HTERT RPE-1 (cell line): Measurements from ENCODE around the gene CDC34.

ENCODE experiments used
- in situ Hi-C: fragments of 300-500 bp; cut with MboI; formaldehyde crosslinking; loops from 4 replicates; pipeline ENCODE4 v1.14.3; 2020; ENCODE audit warnings: low sequenced_read_pairs

CDC34 gene

DNA sequence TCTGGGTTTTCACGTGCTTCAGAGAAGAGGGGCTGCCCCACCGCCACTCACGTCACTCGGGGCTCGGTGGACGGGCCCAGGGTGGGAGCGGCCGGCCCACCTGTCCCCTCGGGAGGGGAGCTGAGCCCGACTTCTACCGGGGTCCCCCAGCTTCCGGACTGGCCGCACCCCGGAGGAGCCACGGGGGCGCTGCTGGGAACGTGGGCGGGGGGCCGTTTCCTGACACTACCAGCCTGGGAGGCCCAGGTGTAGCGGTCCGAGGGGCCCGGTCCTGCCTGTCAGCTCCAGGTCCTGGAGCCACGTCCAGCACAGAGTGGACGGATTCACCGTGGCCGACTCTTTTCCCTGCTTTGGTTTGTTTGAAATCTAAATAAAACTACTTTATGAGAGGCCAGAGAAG, 10.1 kb downstream of the CDC34 start:
- in situ Hi-C loops = no loop called here

DNA sequence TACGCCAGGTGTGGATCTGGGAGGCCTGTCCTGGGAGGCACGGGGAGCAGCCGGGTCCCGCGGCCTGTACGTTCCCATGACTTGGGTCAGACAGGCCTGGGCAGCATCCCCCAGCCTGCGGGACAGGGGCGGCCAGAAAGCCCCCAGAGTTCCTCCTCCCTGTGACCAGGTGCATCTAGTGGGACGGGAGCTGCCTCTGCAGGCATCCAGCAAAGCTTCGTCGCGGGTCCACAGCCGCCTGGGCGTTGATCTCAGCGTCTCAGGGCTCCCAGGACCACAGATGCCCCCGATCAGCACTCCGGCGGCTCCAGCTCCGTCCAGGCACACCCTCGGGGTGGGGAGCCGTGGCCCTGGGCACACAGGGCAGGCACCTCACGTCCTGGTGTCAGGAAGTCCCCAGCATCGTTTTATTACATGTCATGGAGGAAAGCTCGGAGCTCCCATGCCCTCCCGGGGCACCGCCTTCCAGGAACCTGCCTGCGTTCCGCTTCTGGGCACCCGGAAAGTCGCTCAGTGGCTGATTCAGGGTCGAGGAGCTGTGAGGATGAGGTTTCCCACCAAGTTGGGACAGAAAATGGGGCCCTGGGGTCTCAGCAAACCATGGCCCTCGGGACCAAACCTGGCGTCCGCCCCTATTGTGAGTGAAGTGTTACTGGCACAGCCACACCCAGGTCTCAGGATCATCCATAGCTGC, 10.8 kb downstream of the CDC34 start:
- in situ Hi-C loops = no loop called here

DNA sequence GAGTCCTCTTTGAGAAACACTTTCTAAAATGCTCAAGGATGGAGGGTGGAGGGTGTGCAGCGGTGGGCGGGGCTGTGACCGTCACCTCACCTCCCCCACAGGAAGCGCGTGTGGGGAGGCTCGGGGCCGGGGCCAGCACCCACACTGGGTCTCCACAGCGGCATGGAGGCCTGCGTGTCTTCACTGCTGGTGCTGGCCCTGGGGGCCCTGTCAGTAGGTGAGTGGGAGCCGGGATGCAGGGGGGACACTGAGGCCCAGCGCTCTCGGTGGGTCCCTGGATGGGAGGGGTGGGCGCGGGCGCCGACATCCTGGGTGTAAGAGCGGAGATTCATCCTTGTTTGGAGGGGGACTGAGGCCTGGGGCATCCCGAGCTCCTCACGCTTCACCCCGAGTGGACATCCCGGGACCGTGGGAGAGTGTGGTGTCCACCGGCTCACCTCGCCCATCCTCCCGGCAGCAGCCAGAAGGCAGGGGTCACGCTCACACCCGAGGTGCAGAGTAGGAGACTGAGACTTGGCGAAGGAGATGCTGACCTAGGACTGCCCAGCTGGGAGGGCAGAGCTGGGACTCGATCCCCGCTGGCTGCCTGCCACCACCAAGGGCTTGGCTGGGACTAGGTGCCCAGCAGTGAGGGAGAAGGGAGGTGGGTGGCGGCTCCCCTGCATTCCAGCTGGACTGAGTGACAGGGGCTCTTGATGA, 12.5 kb downstream of the CDC34 start, which contains the start of gene GZMM:
Gene GZMM (plus strand): TSS at position 144 of the 699 bp plus-strand sequence. CDS start 19 bp downstream, at position 163.
- in situ Hi-C loops = no loop called here

DNA sequence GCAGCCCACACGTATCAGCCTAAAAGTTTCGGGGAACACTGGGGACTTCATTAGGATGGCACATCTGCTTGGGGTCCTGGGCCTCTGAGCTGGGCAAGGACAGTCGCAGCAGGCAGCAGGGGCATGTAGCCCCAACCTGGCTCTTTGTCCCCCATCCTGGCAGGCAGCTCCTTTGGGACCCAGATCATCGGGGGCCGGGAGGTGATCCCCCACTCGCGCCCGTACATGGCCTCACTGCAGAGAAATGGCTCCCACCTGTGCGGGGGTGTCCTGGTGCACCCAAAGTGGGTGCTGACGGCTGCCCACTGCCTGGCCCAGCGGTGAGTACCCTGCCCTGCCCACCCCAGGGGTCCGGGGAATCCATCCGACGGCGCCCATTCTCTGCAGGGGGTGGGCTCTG, 15.6 kb downstream of the CDC34 start:
- in situ Hi-C loops = no loop called here

DNA sequence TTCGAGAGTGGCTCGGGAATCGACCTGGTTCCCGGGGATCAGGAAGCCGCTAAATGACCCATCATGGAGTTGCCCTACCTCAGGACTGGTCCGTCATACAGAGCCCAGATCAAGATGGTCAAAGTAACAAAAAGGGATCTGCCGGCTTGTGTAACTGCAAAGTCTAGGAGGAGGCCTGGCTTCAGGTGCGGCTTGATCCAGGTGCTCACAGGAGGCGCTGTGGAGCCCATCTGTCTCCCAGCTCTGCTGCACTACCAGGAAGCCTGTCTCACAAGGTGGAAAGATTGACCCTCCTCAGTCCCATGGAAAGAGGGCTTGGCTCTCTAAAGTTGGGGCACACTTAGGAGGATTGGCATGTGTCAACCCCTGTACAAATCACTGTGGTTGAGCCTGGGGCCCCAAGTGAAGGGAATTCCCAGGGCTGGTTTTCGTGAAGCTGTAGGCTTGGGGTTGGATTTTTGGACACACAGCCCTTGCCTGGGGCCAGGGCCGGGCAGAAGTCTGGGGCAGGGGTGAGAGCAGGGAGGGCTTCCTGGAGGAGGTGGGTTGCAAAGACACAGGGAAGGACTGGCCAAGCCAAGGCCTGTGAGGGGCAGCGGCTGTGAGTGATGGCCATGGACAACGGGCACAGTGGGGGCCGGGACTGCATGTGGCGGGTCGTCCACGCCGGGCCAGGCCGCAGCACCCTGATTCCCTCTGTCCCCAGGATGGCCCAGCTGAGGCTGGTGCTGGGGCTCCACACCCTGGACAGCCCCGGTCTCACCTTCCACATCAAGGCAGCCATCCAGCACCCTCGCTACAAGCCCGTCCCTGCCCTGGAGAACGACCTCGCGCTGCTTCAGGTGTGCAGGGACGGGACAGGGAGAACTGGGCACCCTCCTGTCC, 16.5 kb downstream of the CDC34 start:
- in situ Hi-C loops = no loop called here

DNA sequence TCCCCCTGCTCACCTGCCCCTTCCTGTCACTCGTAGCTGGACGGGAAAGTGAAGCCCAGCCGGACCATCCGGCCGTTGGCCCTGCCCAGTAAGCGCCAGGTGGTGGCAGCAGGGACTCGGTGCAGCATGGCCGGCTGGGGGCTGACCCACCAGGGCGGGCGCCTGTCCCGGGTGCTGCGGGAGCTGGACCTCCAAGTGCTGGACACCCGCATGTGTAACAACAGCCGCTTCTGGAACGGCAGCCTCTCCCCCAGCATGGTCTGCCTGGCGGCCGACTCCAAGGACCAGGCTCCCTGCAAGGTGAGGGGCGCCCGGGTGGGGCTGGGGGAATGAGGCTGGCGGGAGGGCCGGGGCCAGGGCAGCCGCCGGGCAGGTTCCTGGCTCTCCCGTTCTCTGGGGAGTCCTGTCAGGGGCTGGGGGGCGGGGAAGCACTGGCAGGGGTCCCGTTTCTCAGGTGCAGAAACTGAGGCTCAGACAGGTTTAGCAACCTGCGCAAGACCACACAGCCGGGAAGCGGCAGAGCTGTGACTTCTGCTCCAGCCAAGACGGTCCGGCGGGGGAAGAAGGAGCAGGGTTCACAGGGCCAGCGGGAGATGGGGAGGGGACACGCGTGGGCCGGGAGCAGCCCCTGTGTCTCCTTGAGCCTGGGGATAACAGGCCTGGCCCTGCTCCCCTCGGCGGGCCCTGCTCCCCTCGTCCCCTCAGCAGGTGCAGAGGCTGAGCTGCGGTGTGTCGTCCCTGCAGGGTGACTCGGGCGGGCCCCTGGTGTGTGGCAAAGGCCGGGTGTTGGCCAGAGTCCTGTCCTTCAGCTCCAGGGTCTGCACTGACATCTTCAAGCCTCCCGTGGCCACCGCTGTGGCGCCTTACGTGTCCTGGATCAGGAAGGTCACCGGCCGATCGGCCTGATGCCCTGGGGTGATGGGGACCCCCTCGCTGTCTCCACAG, 17.6 kb downstream of the CDC34 start:
- in situ Hi-C loops = no loop called here

DNA sequence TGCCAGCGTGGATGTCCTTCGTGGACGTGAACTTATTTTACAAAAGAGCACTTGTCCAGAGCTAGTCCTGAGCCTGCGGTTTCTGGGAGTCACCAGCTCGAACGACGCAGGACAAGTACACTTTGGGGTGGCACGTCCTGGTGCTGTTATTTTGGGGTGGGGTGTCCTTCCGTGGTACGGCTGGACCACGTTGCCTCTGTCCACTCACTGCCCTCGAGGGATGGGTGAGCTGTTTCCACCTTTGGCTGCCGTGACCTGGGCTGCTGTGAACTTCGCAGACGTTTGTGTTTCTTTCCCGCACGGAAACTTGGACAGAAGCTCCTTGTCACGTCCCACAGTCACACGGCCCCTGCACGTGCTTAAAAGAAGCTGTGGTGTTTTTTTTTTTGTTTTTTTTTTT, 23.3 kb downstream of the CDC34 start:
- in situ Hi-C loops = no loop called here

DNA sequence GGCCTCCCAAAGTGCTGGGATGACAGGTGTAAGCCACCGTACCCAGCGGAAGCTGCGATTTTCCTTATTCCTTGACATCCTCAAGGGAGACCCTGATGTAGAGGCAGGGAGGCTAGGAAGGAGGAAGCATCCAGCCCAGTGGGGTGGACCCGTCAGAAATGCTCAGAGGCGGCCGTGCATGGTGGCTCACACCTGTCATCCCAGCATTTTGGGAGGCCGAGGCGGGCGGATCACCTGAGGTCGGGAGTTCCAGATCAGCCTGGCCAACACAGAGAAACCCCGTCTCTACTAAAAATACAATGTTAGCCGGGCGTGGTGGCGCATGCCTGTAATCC, 23.9 kb downstream of the CDC34 start:
- in situ Hi-C loops = no loop called here

DNA sequence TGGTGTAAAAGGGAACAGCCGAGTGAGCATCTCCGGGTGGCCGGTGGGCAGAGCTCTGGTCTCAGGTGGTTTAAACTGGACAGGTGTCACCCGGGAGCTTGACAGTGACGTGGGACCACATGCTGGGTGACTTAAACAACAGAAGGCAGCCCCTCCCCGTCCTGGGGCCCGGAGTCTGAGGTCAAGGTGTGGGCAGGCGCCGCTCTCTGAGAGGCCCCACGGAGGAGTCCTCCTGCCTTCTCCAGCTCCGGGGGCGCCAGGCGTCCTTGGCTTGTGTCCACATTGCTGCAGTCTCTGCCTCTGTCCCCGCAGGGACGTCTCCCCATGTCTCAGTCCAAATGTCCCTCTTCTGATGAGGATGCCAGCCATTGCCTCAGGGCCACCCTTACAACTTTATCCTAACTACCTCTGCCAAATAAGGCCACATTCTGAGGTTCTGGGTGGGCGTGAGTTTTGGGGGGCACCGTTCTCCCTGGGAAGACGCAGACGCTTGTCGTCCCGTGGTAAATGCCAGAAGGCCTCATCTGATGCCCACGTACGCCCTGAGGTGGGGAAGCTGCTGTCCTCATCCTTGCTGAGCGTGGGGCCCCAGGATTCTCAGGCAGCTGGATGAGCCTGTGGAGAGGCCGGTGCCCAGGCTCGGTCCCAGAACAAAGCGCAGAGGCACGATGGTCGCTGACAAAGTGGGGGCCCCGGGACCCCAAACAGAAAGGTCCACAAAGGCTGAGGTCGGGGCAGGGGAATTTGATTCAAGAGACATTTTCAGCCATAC, 25.2 kb downstream of the CDC34 start:
- in situ Hi-C loops = no loop called here

DNA sequence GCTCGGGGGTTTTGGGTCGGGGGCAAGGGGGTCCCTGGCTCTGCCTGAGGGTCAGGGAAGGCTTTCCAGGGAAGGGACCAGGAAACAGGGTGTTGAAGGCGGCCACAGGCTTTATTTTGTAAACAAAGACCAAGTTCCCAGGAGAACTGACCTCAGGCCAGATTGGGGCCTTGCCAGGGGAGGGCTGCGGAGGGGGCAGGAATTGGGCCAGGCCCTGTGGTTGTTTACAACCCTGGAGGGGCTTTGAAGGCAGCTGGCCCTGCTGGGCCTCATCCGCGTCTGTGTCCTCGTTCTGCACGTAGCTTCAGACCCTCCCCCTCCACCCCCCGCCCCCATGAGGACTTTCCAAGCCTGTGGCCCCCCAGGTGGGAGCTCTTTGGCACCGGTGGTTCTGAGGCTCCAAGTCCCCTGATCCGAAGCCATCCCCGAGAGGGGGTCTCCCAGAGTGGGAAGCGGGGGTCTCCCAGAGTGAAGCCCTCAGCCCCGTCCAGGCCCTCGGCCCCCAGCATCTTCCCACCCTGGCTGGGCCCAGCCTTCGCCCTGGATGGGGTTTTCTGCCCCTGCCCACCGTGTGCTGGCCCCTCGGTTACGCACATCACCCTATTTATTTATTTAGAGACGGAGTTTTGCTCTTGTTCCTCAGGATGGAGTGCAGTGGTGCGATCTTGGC, 27.3 kb downstream of the CDC34 start:
- in situ Hi-C loops = no loop called here

DNA sequence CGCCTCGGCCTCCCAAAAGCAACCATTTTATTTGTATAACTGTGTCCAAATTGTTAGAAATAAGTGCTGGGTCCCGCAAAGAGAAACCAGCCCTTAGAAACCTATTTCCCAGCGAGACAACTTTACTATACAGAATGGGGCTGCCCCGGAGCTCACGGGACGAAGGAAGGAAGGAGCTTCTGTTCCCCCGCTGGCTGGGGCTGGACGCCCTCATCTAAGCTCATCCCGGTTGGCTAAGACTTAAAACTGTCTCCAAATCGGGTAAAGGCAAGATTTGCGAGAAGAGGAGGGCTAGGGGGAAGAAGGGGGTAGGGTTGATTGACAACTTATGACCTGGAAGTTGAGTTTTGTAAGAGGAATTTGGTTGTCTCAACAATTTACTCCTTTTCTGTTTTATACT, 28.6 kb downstream of the CDC34 start:
- in situ Hi-C loops = no loop called here

DNA sequence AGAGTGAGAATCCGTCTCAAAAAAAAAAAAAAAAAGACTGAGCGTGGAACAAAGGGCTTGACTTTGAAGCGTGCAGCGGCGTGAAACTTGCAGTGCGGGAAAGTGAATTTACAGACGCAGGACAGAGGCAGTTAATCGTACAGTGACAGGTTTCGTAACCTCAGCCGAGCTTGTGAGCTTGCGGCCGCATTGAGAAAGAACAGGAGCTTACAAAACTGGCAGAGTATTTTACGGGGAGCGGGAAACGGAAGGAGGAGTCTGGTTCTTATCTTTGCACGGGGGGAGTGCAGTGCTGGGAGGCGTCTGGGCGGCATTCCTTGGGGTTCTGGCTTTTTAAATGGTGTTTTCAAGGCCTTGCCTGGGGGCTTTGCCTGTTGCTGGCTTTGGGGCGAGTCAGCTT, 34.8 kb downstream of the CDC34 start:
- in situ Hi-C loops = no loop called here

DNA sequence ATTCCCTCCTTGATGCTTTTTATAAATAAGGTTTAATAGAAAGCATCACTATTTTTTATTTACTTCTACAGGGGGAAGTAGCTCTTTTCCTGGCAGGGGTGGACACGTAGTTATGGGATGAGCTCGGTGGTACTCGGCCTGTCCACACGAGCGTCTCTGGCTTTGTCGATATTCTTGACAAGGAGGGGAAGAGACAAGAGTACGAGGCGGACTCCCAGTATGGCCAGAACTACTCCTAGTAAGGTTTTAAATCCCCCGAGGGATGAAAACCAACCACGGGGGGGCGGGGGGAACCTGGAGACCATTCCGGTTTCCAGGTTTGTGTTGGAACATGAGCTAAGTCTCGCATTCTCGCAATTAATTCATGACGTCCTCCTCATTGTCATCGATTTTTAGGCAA, 35.3 kb downstream of the CDC34 start:
- in situ Hi-C loops = no loop called here

DNA sequence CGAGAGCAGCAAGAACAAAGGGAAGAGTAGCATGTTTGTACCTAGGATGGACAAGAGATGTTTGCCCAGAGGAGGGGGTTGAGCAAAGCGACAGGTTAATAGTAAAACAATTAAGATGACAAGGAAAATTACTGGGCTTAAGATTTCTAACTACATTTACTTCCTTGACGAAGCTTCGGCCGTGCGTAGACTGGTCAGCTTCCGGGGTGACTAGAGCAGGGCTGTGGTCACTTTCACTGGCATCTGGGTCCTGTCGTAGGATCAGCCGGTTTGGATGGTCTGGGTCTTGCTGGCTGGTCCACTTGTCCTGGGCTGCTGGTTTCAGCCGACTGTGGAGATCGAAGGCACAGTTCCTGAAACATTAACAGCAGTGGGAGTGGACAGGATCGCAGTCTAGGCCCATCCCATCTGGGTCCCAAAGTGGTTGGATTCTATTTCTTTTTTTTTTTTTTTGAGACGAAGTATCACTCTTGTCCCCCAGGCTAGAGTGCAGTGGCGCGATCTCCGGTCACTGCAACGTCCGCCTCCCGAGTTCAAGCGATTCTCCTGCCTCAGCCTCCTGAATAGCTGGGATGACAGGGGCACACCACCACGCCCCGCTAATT, 35.8 kb downstream of the CDC34 start:
- in situ Hi-C loops = no loop called here

DNA sequence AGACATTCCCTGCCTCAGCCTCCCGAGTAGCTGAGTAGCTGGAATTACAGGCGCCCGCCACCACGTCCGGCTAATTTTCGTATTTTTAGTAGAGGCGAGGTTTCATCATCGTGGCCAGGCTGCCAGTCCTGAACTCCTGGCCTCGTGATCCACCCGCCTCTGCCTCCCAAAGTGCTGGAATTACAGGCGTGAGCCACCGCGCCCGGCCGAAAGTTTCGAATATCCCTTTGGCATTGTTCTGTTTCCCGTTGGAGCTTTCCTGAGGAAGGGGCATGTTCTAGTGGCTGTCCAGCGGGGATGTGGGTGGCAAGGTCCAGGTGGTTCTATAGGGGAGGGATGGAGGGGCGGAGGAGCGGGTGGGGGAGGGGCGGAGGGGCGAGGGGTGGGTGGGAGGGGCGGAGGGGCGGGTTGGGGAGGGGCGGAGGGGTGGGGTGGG, 38.7 kb downstream of the CDC34 start:
- in situ Hi-C loops = no loop called here

DNA sequence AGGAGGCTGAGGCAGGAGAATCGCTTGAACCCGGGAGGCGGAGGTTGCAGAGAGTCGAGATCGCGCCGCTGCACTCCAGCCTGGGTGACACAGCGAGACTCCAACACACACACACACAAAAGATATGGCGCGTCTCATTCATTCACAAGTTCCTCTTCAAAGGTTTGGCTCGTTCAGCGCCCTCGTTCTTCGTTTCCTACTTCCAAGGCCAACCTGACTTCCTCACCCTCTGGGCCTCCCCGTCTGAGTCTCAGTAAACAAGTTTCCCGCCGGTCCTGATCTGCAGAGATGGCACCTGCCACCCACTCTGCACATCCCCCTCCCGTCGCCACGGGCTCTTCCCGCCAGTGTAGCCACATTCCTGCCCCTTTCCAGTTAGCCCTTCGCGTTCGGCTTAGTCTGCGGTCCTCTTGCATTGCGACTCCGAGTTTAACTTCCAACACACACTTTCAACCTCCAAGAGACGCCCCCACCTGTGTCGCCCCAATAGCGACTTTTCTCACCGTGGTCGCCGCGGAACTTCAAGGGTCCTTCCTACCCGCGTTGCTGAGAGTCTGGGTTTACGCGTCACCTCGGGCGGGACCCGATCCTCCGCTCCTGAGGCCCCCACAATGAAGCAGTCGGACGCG, 39.5 kb downstream of the CDC34 start:
- in situ Hi-C loops = no loop called here

DNA sequence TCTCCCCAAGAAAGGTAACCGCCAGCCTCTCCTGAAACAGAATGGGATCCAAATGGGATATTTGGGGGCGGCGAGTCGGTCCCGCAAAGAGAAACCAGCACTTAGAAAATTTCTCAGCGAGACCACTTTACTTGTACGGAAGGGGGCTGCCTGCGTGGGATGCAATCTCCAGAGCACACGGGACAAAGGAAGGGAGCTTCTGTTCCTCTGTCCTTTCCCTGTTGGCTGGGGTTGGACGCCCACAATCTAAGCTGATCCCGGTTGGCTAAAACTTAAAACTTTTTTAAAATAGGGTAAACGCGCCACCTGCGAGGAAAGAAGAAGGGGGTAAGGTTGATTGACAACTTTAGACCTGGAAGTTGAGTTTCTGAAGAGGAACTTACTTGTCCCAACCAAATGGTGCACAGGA, 40.0 kb downstream of the CDC34 start:
- in situ Hi-C loops = no loop called here

DNA sequence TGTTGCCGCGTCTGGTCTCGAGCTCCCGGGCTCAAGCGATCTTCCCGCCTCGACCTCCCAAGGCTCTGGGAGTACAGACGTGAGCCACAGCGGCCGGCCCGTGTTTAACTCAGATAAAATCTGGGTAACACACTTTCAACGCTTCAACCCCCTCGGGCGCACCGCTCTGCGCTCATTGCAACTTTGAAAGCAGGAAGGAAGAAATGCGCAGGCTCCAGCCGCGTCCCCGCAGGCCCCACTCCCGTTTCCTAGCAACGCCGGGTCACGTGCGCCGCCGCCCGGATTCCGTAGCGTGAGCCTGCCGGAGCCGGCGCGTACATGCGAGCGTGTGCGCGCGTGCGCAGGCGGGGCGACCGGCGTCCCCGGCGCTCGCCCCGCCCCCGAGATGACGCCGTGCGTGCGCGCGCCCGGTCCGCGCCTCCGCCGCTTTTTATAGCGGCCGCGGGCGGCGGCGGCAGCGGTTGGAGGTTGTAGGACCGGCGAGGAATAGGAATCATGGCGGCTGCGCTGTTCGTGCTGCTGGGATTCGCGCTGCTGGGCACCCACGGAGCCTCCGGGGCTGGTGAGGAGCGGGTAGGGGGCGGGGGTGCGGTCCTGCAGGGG, 40.7 kb downstream of the CDC34 start, which contains the start of gene BSG:
Gene BSG (plus strand): TSS at position 457 of the 603 bp plus-strand sequence. CDS start 39 bp downstream, at position 496.
- in situ Hi-C loops = no loop called here
